ENCODE data around the gene DNAJB8.

The DNAJB8 gene

DNA sequence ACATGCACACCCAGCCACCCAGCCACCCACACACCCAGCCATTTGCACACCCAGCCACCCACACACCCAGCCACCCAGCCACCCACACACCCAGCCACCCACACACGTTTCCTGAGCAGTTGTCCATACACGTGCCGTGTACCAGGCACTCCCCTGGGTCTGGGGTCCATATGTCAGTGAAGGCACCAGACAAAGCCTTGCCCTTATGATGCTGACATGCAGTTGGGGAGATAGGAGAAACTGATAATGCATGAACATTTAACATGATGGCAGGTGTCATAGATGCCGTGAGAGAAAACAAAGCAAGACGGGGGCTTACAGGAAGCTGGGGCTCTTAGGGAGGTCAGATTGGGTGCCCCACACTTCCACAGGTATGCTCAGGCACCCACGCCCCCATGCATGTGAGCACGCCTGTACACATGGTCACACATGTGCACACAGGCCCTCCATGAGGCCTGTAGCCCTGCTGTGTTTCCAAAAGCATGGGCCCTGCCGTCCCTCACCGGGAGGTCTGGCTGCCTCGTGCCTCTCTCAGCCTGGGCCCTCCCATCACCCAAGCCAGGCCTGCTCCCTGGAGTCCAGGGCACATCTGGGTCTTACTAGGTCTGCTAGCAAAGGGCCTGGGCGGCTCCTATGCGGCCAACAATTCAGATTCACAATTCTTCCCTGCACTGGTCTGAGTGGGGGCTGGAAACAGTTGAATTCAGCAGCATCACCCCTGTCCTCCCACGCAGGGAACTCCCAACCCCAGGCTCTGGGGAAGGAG lies 3.6 kb upstream of the DNAJB8 start:
- TF ChIP-seq, protein P1, sequence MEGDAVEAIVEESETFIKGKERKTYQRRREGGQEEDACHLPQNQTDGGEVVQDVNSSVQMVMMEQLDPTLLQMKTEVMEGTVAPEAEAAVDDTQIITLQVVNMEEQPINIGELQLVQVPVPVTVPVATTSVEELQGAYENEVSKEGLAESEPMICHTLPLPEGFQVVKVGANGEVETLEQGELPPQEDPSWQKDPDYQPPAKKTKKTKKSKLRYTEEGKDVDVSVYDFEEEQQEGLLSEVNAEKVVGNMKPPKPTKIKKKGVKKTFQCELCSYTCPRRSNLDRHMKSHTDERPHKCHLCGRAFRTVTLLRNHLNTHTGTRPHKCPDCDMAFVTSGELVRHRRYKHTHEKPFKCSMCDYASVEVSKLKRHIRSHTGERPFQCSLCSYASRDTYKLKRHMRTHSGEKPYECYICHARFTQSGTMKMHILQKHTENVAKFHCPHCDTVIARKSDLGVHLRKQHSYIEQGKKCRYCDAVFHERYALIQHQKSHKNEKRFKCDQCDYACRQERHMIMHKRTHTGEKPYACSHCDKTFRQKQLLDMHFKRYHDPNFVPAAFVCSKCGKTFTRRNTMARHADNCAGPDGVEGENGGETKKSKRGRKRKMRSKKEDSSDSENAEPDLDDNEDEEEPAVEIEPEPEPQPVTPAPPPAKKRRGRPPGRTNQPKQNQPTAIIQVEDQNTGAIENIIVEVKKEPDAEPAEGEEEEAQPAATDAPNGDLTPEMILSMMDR (IDR thresholded peaks at IDR 0.05; ENCODE audit: borderline replicate concordance, extremely low read depth, low read length, poor library complexity, severe bottlenecking) = no peak
- TF ChIP-seq EZH2 (IDR thresholded peaks at IDR 0.05; ENCODE audit: borderline replicate concordance, low read depth, low read length, severe bottlenecking) = no peak
- H3K4me2 ChIP-seq (ENCODE audit: insufficient read depth, low read length) = no peak overlapping the region
- no peak overlapping the region for H2AFZ ChIP-seq (ENCODE audit: low read depth, low read length)
- DNase-seq = no peak
- H3K9me3 ChIP-seq (ENCODE audit: insufficient read depth, low read length, severe bottlenecking) = no peaks in the 10 kb centered on the region
- peaks cover 2% of the 10 kb centered on the region; the same call in 1 of the 2 replicates for H4K20me1 ChIP-seq (ENCODE audit: insufficient read depth, low read length)
- H3K4me1 ChIP-seq (ENCODE audit: insufficient read depth, low read length) = no peaks in the 10 kb centered on the region
- H3K27me3 ChIP-seq (ENCODE audit: insufficient read depth, low read length, poor library complexity) = peaks cover 18% of the 10 kb centered on the region
- no peak for ATAC-seq (ENCODE audit: insufficient read depth, low read depth)
- no peaks in the 10 kb centered on the region for H3K79me2 ChIP-seq (ENCODE audit: insufficient read depth, low read length)
- H3K27ac ChIP-seq (ENCODE audit: low read length) = no peak overlapping the region
- H3K9ac ChIP-seq (ENCODE audit: low read depth, low read length) = no peak overlapping the region
- H3K4me3 ChIP-seq (ENCODE audit: low read depth in 1 of 2, low read length in 2 of 2) = no peak overlapping the region
- no peaks in the 10 kb centered on the region for H3K36me3 ChIP-seq (ENCODE audit: insufficient read depth, low read length)

DNA sequence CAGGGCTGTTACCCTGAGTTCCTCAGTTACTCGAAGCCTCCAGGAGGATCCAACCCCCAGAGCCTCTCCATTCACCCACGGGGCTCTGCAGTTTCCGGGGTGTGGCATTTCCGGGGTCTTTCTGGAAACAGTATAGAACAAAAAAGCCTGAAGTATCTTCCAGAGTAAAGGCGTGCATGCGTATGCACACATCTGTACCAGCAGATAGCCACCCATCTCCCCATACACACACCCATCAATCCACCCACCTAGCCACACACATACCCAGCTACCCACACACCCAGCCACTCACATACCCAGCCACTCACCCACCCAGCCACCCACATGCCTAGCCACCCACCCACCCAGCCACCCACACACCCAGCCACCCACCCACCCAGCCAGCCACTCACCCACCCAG lies 2.9 kb upstream of the DNAJB8 start:
- Histone ChIP-seq H3K27me3 (ENCODE audit: insufficient read depth, low read length, poor library complexity) (peaks cover 17% of the 10 kb centered on the region), H3K79me2 (ENCODE audit: insufficient read depth, low read length) (no peaks in the 10 kb centered on the region), H3K4me1 (ENCODE audit: insufficient read depth, low read length) (no peaks in the 10 kb centered on the region), H3K4me2 (ENCODE audit: insufficient read depth, low read length) (no peak overlapping the region), H3K27ac (ENCODE audit: low read length) (no peak overlapping the region), H3K9me3 (ENCODE audit: insufficient read depth, low read length, severe bottlenecking) (no peaks in the 10 kb centered on the region), H4K20me1 (ENCODE audit: insufficient read depth, low read length) (peaks cover 3% of the 10 kb centered on the region; the same call in 1 of the 2 replicates), H3K9ac (ENCODE audit: low read depth, low read length) (no peak overlapping the region), H2AFZ (ENCODE audit: low read depth, low read length) (no peak overlapping the region), H3K4me3 (ENCODE audit: low read depth in 1 of 2, low read length in 2 of 2) (no peak overlapping the region), H3K36me3 (ENCODE audit: insufficient read depth, low read length) (no peaks in the 10 kb centered on the region)
- ATAC-seq (ENCODE audit: insufficient read depth, low read depth) (no peak), DNase-seq (no peak)
- TF ChIP-seq, protein P1 (IDR thresholded peaks at IDR 0.05; ENCODE audit: borderline replicate concordance, extremely low read depth, low read length, poor library complexity, severe bottlenecking) = no peak
- no peak for TF ChIP-seq EZH2 (IDR thresholded peaks at IDR 0.05; ENCODE audit: borderline replicate concordance, low read depth, low read length, severe bottlenecking)

DNA sequence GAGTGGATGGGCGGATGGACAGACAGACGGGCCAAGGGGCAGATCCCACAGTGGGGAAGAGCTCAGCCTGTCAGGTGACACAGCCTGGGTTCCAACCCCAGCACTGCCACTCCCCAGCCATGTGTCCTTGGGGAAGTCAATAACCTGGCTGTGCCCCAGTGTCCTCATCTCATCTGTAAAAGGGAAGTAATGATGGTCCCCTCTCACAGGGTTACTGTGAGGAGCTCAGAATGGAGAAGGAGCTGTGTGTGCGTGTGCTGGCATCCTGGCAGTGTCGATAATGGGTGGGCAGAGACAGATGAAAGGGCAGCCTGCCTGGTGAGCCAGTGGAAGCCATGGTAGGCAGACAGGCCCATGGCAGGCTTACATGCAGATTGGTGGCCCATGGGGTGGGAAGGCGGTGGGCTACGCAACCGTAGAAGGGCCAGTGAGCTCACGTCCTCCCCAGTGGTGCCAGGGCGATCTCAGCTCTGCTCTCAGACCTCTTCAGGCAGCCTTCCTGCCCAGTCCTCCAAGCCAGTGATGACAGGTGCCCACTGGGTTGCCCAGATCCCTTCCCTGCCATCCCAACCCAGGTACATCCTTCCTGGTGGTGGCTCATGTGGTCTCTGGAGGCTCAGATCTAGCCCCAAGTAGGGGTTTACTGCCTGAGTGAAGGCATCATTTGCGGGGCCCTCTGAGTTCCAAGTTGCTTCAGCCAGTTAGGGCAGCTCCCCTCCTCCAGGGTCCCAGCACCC lies 2.3 kb upstream of the DNAJB8 start:
- H3K27ac ChIP-seq (ENCODE audit: low read length) = no peak overlapping the region
- no peak overlapping the region for H3K4me3 ChIP-seq (ENCODE audit: low read depth in 1 of 2, low read length in 2 of 2)
- no peak overlapping the region for H3K4me2 ChIP-seq (ENCODE audit: insufficient read depth, low read length)
- no peaks in the 10 kb centered on the region for H3K4me1 ChIP-seq (ENCODE audit: insufficient read depth, low read length)
- no peaks in the 10 kb centered on the region for H3K9me3 ChIP-seq (ENCODE audit: insufficient read depth, low read length, severe bottlenecking)
- DNase-seq (no peak), ATAC-seq (ENCODE audit: insufficient read depth, low read depth) (no peak)
- peaks cover 11% of the 10 kb centered on the region for H3K27me3 ChIP-seq (ENCODE audit: insufficient read depth, low read length, poor library complexity)
- TF ChIP-seq EZH2 (IDR thresholded peaks at IDR 0.05; ENCODE audit: borderline replicate concordance, low read depth, low read length, severe bottlenecking) = no peak
- TF ChIP-seq, protein P1 (IDR thresholded peaks at IDR 0.05; ENCODE audit: borderline replicate concordance, extremely low read depth, low read length, poor library complexity, severe bottlenecking) = no peak
- no peaks in the 10 kb centered on the region for H3K36me3 ChIP-seq (ENCODE audit: insufficient read depth, low read length)
- H3K9ac ChIP-seq (ENCODE audit: low read depth, low read length) = no peak overlapping the region
- no peak overlapping the region for H2AFZ ChIP-seq (ENCODE audit: low read depth, low read length)
- H4K20me1 ChIP-seq (ENCODE audit: insufficient read depth, low read length) = peaks cover 3% of the 10 kb centered on the region; the same call in 1 of the 2 replicates
- H3K79me2 ChIP-seq (ENCODE audit: insufficient read depth, low read length) = no peaks in the 10 kb centered on the region

Data from DND-41 (cell line).